ENCODE data around the gene NR1D2.
"Not testable (repeated sequence)": the region's sequence is repeated elsewhere in the genome, so short reads cannot be mapped to it uniquely, and the experiment has no call there.

The NR1D2 gene

GRCh38 chr3:23944861-23945662, at the start of gene NR1D2:
Gene NR1D2, plus strand, starts transcription at chr3:23945286. Its CDS starts 293 bp downstream, at chr3:23945579.
- Mint-ChIP-seq H3K4me1 (peaks cover 37% of the 10 kb centered on the region), H3K27me3 (no peaks in the 10 kb centered on the region), H3K27ac (peak within 1 kb of the TSS; percentile 85), H3K9me3 (no peaks in the 10 kb centered on the region), H3K36me3 (peaks cover 5% of the 10 kb centered on the region), H3K4me3 (peak within 1 kb of the TSS; percentile 83)
- peak; percentile 80 for ATAC-seq

GRCh38 chr3:23900744-23901143, 44.3 kb upstream of the NR1D2 start:
- no peak for ATAC-seq
- no peak overlapping the region for H3K4me3 Mint-ChIP-seq
- H3K36me3 Mint-ChIP-seq, result peaks cover 70% of the 10 kb centered on the region
- H3K27me3 Mint-ChIP-seq, result no peaks in the 10 kb centered on the region
- H3K9me3 Mint-ChIP-seq, result peaks cover 5% of the 10 kb centered on the region
- no peaks in the 10 kb centered on the region for H3K4me1 Mint-ChIP-seq
- H3K27ac Mint-ChIP-seq, result no peak overlapping the region

- Mint-ChIP-seq H3K9me3 (peaks cover 5% of the 10 kb centered on the region), H3K27ac (no peak overlapping the region), H3K4me1 (no peaks in the 10 kb centered on the region), H3K36me3 (peaks cover 48% of the 10 kb centered on the region), H3K27me3 (no peaks in the 10 kb centered on the region), H3K4me3 (no peak overlapping the region)
- ATAC-seq, result no peak
These were observed 40.5 kb upstream of the NR1D2 start for GRCh38 chr3:23904545-23904944.

GRCh38 chr3:23909341-23909740, 35.7 kb upstream of the NR1D2 start:
- H3K4me1 Mint-ChIP-seq, result no peaks in the 10 kb centered on the region
- no peak for ATAC-seq

GRCh38 chr3:23911397-23911796, 33.7 kb upstream of the NR1D2 start:
- H3K4me1 Mint-ChIP-seq, result peaks cover 11% of the 10 kb centered on the region
- H3K4me3 Mint-ChIP-seq, result no peak overlapping the region
- H3K27me3 Mint-ChIP-seq, result no peaks in the 10 kb centered on the region
- peaks cover 9% of the 10 kb centered on the region for H3K36me3 Mint-ChIP-seq
- no peaks in the 10 kb centered on the region for H3K9me3 Mint-ChIP-seq
- no peak for ATAC-seq
- no peak overlapping the region for H3K27ac Mint-ChIP-seq

More at GRCh38 chr3:23909341-23909740, 35.7 kb upstream of the NR1D2 start:
- no peak overlapping the region for H3K27ac Mint-ChIP-seq
- H3K27me3 Mint-ChIP-seq, result no peaks in the 10 kb centered on the region
- H3K36me3 Mint-ChIP-seq, result peaks cover 24% of the 10 kb centered on the region
- no peaks in the 10 kb centered on the region for H3K9me3 Mint-ChIP-seq
- H3K4me3 Mint-ChIP-seq, result no peak overlapping the region

- peaks cover 14% of the 10 kb centered on the region for H3K4me1 Mint-ChIP-seq
- not testable (repeated sequence) for H3K27ac Mint-ChIP-seq, H3K4me3 Mint-ChIP-seq
These were observed 32.8 kb upstream of the NR1D2 start for GRCh38 chr3:23912335-23912734.

GRCh38 chr3:23913182-23913581, 31.9 kb upstream of the NR1D2 start:
- H3K9me3 Mint-ChIP-seq, result no peaks in the 10 kb centered on the region
- H3K27ac Mint-ChIP-seq, result no peak overlapping the region
- H3K4me3 Mint-ChIP-seq, result no peak overlapping the region
- H3K4me1 Mint-ChIP-seq, result peaks cover 23% of the 10 kb centered on the region
- peaks cover 22% of the 10 kb centered on the region for H3K36me3 Mint-ChIP-seq
- ATAC-seq, result no peak
- H3K27me3 Mint-ChIP-seq, result no peaks in the 10 kb centered on the region

More at GRCh38 chr3:23912335-23912734, 32.8 kb upstream of the NR1D2 start:
- not testable (repeated sequence) for H3K27me3 Mint-ChIP-seq, ATAC-seq, H3K9me3 Mint-ChIP-seq
- peaks cover 13% of the 10 kb centered on the region for H3K36me3 Mint-ChIP-seq

- Mint-ChIP-seq H3K36me3 (peaks cover 31% of the 10 kb centered on the region), H3K27ac (no peak overlapping the region), H3K27me3 (no peaks in the 10 kb centered on the region), H3K4me3 (no peak overlapping the region), H3K9me3 (no peaks in the 10 kb centered on the region), H3K4me1 (peaks cover 32% of the 10 kb centered on the region)
- no peak for ATAC-seq
These were observed 31.0 kb upstream of the NR1D2 start for GRCh38 chr3:23913873-23914743.

GRCh38 chr3:23915537-23916108, 29.5 kb upstream of the NR1D2 start:
- H3K4me3 Mint-ChIP-seq, result peak overlapping the region; percentile 98
- ATAC-seq, result no peak
- no peaks in the 10 kb centered on the region for H3K9me3 Mint-ChIP-seq
- H3K4me1 Mint-ChIP-seq, result peaks cover 47% of the 10 kb centered on the region
- H3K36me3 Mint-ChIP-seq, result peaks cover 41% of the 10 kb centered on the region
- H3K27me3 Mint-ChIP-seq, result no peaks in the 10 kb centered on the region
- H3K27ac Mint-ChIP-seq, result no peak overlapping the region

- Mint-ChIP-seq H3K4me1 (peaks cover 47% of the 10 kb centered on the region), H3K9me3 (no peaks in the 10 kb centered on the region), H3K4me3 (peak overlapping the region; percentile 98), H3K27ac (peak overlapping the region; percentile 99), H3K36me3 (peaks cover 43% of the 10 kb centered on the region), H3K27me3 (no peaks in the 10 kb centered on the region)
- ATAC-seq, result peak; percentile 70
These were observed 28.8 kb upstream of the NR1D2 start for GRCh38 chr3:23916152-23916885.

- Mint-ChIP-seq H3K9me3 (no peaks in the 10 kb centered on the region), H3K4me3 (peak within 1 kb of the TSS; percentile 98), H3K27me3 (no peaks in the 10 kb centered on the region), H3K36me3 (peaks cover 46% of the 10 kb centered on the region), H3K4me1 (peaks cover 47% of the 10 kb centered on the region), H3K27ac (peak within 1 kb of the TSS; percentile 99)
- ATAC-seq, result peak; percentile 98
These were observed 28.0 kb upstream of the NR1D2 start, which contains the start of the genes NKIRAS1 and RPL15 for GRCh38 chr3:23916886-23917678. Gene NKIRAS1, minus strand, starts transcription at chr3:23916990. Its CDS starts 6,086 bp downstream, at chr3:23910904. Gene RPL15, plus strand, starts transcription at chr3:23917132. Its CDS starts 728 bp downstream, at chr3:23917860.

GRCh38 chr3:23917679-23918303, 27.3 kb upstream of the NR1D2 start:
- H3K9me3 Mint-ChIP-seq, ATAC-seq, H3K27me3 Mint-ChIP-seq: not testable (repeated sequence)
- Mint-ChIP-seq H3K4me1 (peaks cover 47% of the 10 kb centered on the region), H3K4me3 (peak overlapping the region; percentile 98), H3K36me3 (peaks cover 46% of the 10 kb centered on the region), H3K27ac (peak overlapping the region; percentile 99)

- H3K4me3 Mint-ChIP-seq, result peak overlapping the region; percentile 98
- H3K36me3 Mint-ChIP-seq, result peaks cover 46% of the 10 kb centered on the region
- peaks cover 47% of the 10 kb centered on the region for H3K4me1 Mint-ChIP-seq
- not testable (repeated sequence) for ATAC-seq, H3K9me3 Mint-ChIP-seq, H3K27me3 Mint-ChIP-seq
- peak overlapping the region; percentile 99 for H3K27ac Mint-ChIP-seq
These were observed 26.8 kb upstream of the NR1D2 start for GRCh38 chr3:23918331-23918730.

Measured in stimulated activated memory B cell treated with anti-CD40 and anti-IgM and Interleukin-4, amounts not matched to agents 10 μg/mL and 1 μg/mL and 100 μg/mL, for 72 hours (primary cell).